ENCODE measurements around the gene STAT3. TPM values are rescaled to one million over a fixed set of nuclear protein-coding genes. Genes with fewer than 3 reads are reported as not detected.

Gene STAT3
- total RNA-seq, 1 experiment from 2014 or later, result 61.0 TPM

DNA sequence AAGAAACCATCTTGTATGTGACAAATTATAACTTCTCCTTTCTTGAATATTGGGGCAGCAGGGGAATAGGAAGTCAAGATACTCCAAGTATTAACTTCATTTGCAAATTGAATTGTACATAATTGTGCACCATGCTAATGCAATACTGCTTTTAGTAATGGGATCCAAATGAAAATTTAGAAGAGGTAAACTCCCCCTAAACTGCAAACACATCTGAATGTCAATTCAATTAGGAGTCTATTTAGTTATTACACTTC, 116.5 kb downstream of the STAT3 start:
- H3K9me2 ChIP-seq (ENCODE audit: insufficient read depth), result no peaks in the 10 kb centered on the region

More for the DNA sequence above, 116.5 kb downstream of the STAT3 start:
- TF ChIP-seq SRF (IDR thresholded peaks at IDR 0.05; ENCODE audit: low read depth) (no peak), FOSL1 (IDR thresholded peaks at IDR 0.05; ENCODE audit: low read depth) (no peak), SP1 (IDR thresholded peaks at IDR 0.05; ENCODE audit: low read depth) (no peak), ELF1 (IDR thresholded peaks at IDR 0.05; ENCODE audit: borderline replicate concordance, low read depth) (no peak), JUND (IDR thresholded peaks at IDR 0.05) (no peak), SIN3A (IDR thresholded peaks at IDR 0.05; ENCODE audit: low read depth) (no peak), ZNF274 (IDR thresholded peaks at IDR 0.05; ENCODE audit: low read depth, low read length) (no peak), ZFX (IDR thresholded peaks at IDR 0.05) (no peak), EGR1 (IDR thresholded peaks at IDR 0.05; ENCODE audit: low read depth) (no peak), CEBPB (IDR thresholded peaks at IDR 0.05; ENCODE audit: low read depth) (no peak), POLR2A (IDR thresholded peaks at IDR 0.05; ENCODE audit: borderline replicate concordance, extremely low read depth, insufficient read depth, insufficient read length) (no peak), EZH2 (IDR thresholded peaks at IDR 0.05) (no peak), TCF7L2 (IDR thresholded peaks at IDR 0.05; ENCODE audit: borderline replicate concordance, extremely low read depth, insufficient read depth, insufficient read length) (no peak), EZH2phosphoT487 (IDR thresholded peaks at IDR 0.05; ENCODE audit: borderline replicate concordance) (no peak), CBX3 (IDR thresholded peaks at IDR 0.05; ENCODE audit: low read depth) (no peak)
- TF ChIP-seq, protein P1, sequence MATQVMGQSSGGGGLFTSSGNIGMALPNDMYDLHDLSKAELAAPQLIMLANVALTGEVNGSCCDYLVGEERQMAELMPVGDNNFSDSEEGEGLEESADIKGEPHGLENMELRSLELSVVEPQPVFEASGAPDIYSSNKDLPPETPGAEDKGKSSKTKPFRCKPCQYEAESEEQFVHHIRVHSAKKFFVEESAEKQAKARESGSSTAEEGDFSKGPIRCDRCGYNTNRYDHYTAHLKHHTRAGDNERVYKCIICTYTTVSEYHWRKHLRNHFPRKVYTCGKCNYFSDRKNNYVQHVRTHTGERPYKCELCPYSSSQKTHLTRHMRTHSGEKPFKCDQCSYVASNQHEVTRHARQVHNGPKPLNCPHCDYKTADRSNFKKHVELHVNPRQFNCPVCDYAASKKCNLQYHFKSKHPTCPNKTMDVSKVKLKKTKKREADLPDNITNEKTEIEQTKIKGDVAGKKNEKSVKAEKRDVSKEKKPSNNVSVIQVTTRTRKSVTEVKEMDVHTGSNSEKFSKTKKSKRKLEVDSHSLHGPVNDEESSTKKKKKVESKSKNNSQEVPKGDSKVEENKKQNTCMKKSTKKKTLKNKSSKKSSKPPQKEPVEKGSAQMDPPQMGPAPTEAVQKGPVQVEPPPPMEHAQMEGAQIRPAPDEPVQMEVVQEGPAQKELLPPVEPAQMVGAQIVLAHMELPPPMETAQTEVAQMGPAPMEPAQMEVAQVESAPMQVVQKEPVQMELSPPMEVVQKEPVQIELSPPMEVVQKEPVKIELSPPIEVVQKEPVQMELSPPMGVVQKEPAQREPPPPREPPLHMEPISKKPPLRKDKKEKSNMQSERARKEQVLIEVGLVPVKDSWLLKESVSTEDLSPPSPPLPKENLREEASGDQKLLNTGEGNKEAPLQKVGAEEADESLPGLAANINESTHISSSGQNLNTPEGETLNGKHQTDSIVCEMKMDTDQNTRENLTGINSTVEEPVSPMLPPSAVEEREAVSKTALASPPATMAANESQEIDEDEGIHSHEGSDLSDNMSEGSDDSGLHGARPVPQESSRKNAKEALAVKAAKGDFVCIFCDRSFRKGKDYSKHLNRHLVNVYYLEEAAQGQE (IDR thresholded peaks at IDR 0.05; ENCODE audit: low read depth), result no peak
- TF ChIP-seq, protein P2, sequence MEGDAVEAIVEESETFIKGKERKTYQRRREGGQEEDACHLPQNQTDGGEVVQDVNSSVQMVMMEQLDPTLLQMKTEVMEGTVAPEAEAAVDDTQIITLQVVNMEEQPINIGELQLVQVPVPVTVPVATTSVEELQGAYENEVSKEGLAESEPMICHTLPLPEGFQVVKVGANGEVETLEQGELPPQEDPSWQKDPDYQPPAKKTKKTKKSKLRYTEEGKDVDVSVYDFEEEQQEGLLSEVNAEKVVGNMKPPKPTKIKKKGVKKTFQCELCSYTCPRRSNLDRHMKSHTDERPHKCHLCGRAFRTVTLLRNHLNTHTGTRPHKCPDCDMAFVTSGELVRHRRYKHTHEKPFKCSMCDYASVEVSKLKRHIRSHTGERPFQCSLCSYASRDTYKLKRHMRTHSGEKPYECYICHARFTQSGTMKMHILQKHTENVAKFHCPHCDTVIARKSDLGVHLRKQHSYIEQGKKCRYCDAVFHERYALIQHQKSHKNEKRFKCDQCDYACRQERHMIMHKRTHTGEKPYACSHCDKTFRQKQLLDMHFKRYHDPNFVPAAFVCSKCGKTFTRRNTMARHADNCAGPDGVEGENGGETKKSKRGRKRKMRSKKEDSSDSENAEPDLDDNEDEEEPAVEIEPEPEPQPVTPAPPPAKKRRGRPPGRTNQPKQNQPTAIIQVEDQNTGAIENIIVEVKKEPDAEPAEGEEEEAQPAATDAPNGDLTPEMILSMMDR (IDR thresholded peaks at IDR 0.05 in 2 of 3, conservative IDR thresholded peaks at IDR 0.05 in 1 of 3; ENCODE audit: borderline replicate concordance in 1 of 3, insufficient read depth in 1 of 3, low read depth in 2 of 3, low read length in 2 of 3), result no peak
- TF ChIP-seq, protein P3, sequence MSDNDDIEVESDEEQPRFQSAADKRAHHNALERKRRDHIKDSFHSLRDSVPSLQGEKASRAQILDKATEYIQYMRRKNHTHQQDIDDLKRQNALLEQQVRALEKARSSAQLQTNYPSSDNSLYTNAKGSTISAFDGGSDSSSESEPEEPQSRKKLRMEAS (IDR thresholded peaks at IDR 0.05), result no peak
- TF ChIP-seq, protein P4, sequence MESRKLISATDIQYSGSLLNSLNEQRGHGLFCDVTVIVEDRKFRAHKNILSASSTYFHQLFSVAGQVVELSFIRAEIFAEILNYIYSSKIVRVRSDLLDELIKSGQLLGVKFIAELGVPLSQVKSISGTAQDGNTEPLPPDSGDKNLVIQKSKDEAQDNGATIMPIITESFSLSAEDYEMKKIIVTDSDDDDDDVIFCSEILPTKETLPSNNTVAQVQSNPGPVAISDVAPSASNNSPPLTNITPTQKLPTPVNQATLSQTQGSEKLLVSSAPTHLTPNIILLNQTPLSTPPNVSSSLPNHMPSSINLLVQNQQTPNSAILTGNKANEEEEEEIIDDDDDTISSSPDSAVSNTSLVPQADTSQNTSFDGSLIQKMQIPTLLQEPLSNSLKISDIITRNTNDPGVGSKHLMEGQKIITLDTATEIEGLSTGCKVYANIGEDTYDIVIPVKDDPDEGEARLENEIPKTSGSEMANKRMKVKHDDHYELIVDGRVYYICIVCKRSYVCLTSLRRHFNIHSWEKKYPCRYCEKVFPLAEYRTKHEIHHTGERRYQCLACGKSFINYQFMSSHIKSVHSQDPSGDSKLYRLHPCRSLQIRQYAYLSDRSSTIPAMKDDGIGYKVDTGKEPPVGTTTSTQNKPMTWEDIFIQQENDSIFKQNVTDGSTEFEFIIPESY (IDR thresholded peaks at IDR 0.05; ENCODE audit: extremely low read depth, insufficient replicate concordance, low read length), result no peak
- Histone ChIP-seq H3K9me3 (ENCODE audit: control insufficient read depth in 1 of 2, insufficient read depth in 1 of 2, low read depth in 1 of 2, low read length in 2 of 2) (no peaks in the 10 kb centered on the region), H3K4me3 (replicated peaks in 1 of 2; ENCODE audit: low read depth in 1 of 2, low read length in 2 of 2) (no peak overlapping the region), H2AFZ (ENCODE audit: low read depth, low read length, poor library complexity, severe bottlenecking) (no peak overlapping the region), H3K27me3 (ENCODE audit: insufficient read depth, low read length) (0 out of 2 replicates have a peak, but pooled peaks cover 5% of the 10 kb centered on the region), H3K36me3 (ENCODE audit: control insufficient read depth in 1 of 2, insufficient read depth in 2 of 2, low read length in 2 of 2) (no peaks in the 10 kb centered on the region), H3K79me2 (ENCODE audit: insufficient read depth, low read length) (peaks cover 55% of the 10 kb centered on the region), H3K27ac (ENCODE audit: low read depth, low read length) (no peak overlapping the region), H3K4me2 (ENCODE audit: low read length) (no peak overlapping the region), H3K4me1 (ENCODE audit: control insufficient read depth in 1 of 2, insufficient read depth in 2 of 2, low read length in 2 of 2) (peaks cover 11 to 19% of the 10 kb centered on the region in 2 experiments), H4K20me1 (ENCODE audit: insufficient read depth) (no peaks in the 10 kb centered on the region), H3K9ac (ENCODE audit: low read length) (no peak overlapping the region)
- intact Hi-C loops (cut with micrococcal nuclease), result no loop called here
- BruUV-seq (replicated peaks), result no TSS peak
- CTCF ChIA-PET, result no interaction called here
- RAD21 ChIA-PET (ENCODE audit: low non-redundant PET in 1 of 2, low total read pairs in 2 of 2, uncharacterized antibody in 2 of 2, unreplicated experiment in 2 of 2), result no interaction called here
- POLR2A ChIA-PET, result no interaction called here
- no peak for DNase-seq (ENCODE audit: low read depth, low spot score)
- no peak for ATAC-seq
